HepG2 (cell line): Measurements from ENCODE around the gene RANBP2. TPM values are rescaled to one million over a fixed set of nuclear protein-coding genes. Genes with fewer than 3 reads are reported as not detected.
A peak's percentile ranks its signal among the peaks of the same experiment; 100 is the strongest.

Source experiments
- HOXD1 ChIP-seq: sonication (generic); formaldehyde crosslinking; IDR thresholded peaks from 2 replicates; pipeline ENCODE4 v1.5.0; 2020; ENCODE audit warnings: missing genetic modification reagents
- ISL2 ChIP-seq: sonication (generic); formaldehyde crosslinking; IDR thresholded peaks from 2 replicates; pipeline ENCODE4 v1.5.0; 2020; ENCODE audit warnings: missing genetic modification reagents
- JUN ChIP-seq: sonication (generic); formaldehyde crosslinking; IDR thresholded peaks from 2 replicates; pipeline ENCODE4 v1.4.0; 2020; ENCODE audit warnings: mild to moderate bottlenecking, missing genetic modification reagents
- MYC ChIP-seq: sonication (generic); formaldehyde crosslinking; IDR thresholded peaks from 2 replicates; pipeline ENCODE4 v1.9.0; 2021; ENCODE audit warnings: missing genetic modification reagents, borderline replicate concordance
- NFATC3 ChIP-seq: sonication (generic); formaldehyde crosslinking; IDR thresholded peaks from 2 replicates; pipeline ENCODE4 v1.5.1; 2020; ENCODE audit warnings: mild to moderate bottlenecking, missing genetic modification reagents
- NFIC ChIP-seq: IDR thresholded peaks from 2 replicates; pipeline ENCODE4 v1.6.1; 2012; ENCODE audit warnings: mild to moderate bottlenecking, low read length, inconsistent platforms
- NFYB ChIP-seq: sonication (generic); formaldehyde crosslinking; IDR thresholded peaks from 2 replicates; pipeline ENCODE4 v1.4.0; 2020; ENCODE audit warnings: missing genetic modification reagents
- NR1H2 ChIP-seq: sonication (generic); formaldehyde crosslinking; IDR thresholded peaks from 2 replicates; pipeline ENCODE4 v1.8.1; 2022; ENCODE audit warnings: low read depth, missing genetic modification reagents, borderline replicate concordance
- NRL ChIP-seq: sonication (generic); formaldehyde crosslinking; IDR thresholded peaks from 2 replicates; pipeline ENCODE4 v1.5.0; 2020; ENCODE audit warnings: missing genetic modification reagents, mild to moderate bottlenecking, moderate library complexity, borderline replicate concordance
- PTBP1 ChIP-seq: fragments of 200-400 bp; formaldehyde crosslinking; IDR thresholded peaks from 2 replicates; pipeline ENCODE4 v1.6.1; 2018; ENCODE audit warnings: low read length, low read depth; ENCODE audit not compliant: poor library complexity, severe bottlenecking
- SAP130 ChIP-seq: IDR thresholded peaks from 2 replicates; pipeline ENCODE4 v1.6.1; 2016; ENCODE audit warnings: low read depth
- SIN3B ChIP-seq: fragments of 150-350 bp; IDR thresholded peaks from 2 replicates; pipeline ENCODE4 v1.6.1; 2014; ENCODE audit warnings: low read length
- STAG1 ChIP-seq: sonication (generic); formaldehyde crosslinking; IDR thresholded peaks from 2 replicates; pipeline ENCODE4 v1.4.0; 2020; ENCODE audit warnings: missing genetic modification reagents
- ZNF3 ChIP-seq: IDR thresholded peaks from 2 replicates; pipeline ENCODE4 v1.7.0; 2017; ENCODE audit warnings: inconsistent platforms
- ZNF788 ChIP-seq: sonication (generic); formaldehyde crosslinking; IDR thresholded peaks from 2 replicates; pipeline ENCODE4 v1.5.0; 2020; ENCODE audit warnings: mild to moderate bottlenecking, missing genetic modification reagents, borderline replicate concordance
- ZSCAN31 ChIP-seq: sonication (generic); formaldehyde crosslinking; IDR thresholded peaks from 2 replicates; pipeline ENCODE4 v1.5.0; 2020; ENCODE audit warnings: low read depth, mild to moderate bottlenecking, missing genetic modification reagents
- ZSCAN9 ChIP-seq: IDR thresholded peaks from 2 replicates; pipeline ENCODE4 v1.6.1; 2016; ENCODE audit warnings: borderline replicate concordance
- polyA plus RNA-seq, 8 experiments: library from polyadenylated mRNA; depleted of rRNA in 3 of 8; stranded (reverse) in 7 of 8; unstranded in 1 of 8; fragments of >200 nt; fragmentation: Illumina TruSeq in 4 of 8; extraction: Trizol in 4 of 8; gene quantifications; 2 replicates each; pipeline versions ENCODE4 v1.2.1 to v1.2.3, GENCODE V29; 2011 to 2016; ENCODE audit warnings: low read depth in 4 of 8, missing spikeins in 1 of 8, mixed read lengths in 1 of 8; ENCODE audit not compliant: insufficient read depth in 1 of 8
- total RNA-seq, 5 experiments: library from RNA; depleted of rRNA; stranded (reverse); fragments of >200 nt; fragmentation: Illumina TruSeq; extraction: Trizol; gene quantifications; 2 replicates each; pipeline ENCODE4 v1.2.3, GENCODE V29; 2016; ENCODE audit warnings: low read depth in 1 of 5
- TF ChIP-seq, protein P1 (sequence below): sonication (generic); formaldehyde crosslinking; IDR thresholded peaks from 2 replicates; pipeline ENCODE4 v1.4.0; 2020; ENCODE audit warnings: missing genetic modification reagents
- TF ChIP-seq, protein P2 (sequence below): IDR thresholded peaks from 2 replicates; pipeline ENCODE4 v1.6.1; 2016; ENCODE audit warnings: missing compliant biosample characterization, missing genetic modification reagents, borderline replicate concordance
- TF ChIP-seq, protein P3 (sequence below): sonication (generic); formaldehyde crosslinking; IDR thresholded peaks from 2 replicates; pipeline ENCODE4 v1.9.0; 2021; ENCODE audit warnings: missing genetic modification reagents, borderline replicate concordance
- TF ChIP-seq, protein P4 (sequence below): sonication (generic); formaldehyde crosslinking; IDR thresholded peaks from 2 replicates; pipeline ENCODE4 v1.5.0; 2020; ENCODE audit warnings: mild to moderate bottlenecking, missing genetic modification reagents, borderline replicate concordance

RANBP2 gene
- total and polyA plus RNA-seq, 2 of the 13 experiments (the other 11 are each of a cell fraction or from before 2014, with no cell fraction given) = 12.2 to 87.0 TPM

DNA sequence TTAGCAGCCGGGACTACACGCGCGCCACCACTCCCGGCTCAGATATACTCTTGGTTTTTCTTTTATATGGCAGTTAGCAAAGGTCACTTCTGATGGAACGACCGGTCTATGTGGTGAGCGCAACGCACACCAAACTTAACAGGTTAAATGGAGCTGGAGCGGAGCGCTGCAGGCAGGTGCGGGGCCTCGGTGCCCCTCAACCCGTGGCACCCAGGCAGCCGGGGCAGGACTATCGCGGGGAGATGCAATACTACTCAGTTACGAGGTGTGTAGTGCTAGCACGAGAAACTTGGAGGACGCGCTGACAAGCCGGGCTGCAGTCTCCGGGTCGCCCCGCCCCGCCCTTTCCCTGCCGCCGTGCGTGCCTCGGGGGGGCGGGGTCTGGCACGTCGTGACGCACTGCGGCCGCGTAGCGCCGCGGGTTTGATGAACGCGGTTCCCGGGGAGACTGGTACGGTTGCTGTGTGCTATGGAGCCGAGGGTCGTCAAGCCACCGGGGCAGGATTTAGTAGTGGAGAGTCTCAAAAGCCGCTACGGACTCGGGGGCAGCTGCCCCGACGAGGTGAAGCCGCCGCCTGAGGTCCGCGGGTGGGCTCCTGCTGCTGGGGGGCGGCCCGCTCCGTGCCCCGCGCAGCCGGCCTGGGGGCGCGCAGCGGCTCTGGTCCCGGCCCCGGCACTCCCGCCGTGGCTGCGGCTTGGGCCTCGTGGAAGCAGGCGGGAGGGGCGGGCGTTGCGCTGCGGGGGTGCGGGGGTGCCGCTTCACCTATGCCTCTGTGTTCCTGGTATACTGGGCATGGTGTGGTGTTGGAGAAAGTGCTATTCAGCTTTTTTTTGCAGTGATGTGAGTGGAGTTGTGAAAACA lies 67.3 kb downstream of the RANBP2 start, which contains the start of gene CCDC138 (continued):
- TF ChIP-seq, protein P1, sequence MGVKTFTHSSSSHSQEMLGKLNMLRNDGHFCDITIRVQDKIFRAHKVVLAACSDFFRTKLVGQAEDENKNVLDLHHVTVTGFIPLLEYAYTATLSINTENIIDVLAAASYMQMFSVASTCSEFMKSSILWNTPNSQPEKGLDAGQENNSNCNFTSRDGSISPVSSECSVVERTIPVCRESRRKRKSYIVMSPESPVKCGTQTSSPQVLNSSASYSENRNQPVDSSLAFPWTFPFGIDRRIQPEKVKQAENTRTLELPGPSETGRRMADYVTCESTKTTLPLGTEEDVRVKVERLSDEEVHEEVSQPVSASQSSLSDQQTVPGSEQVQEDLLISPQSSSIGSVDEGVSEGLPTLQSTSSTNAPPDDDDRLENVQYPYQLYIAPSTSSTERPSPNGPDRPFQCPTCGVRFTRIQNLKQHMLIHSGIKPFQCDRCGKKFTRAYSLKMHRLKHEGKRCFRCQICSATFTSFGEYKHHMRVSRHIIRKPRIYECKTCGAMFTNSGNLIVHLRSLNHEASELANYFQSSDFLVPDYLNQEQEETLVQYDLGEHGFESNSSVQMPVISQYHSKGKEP (CRISPR knock-in tag) = no peak
- TF ChIP-seq, protein P2, sequence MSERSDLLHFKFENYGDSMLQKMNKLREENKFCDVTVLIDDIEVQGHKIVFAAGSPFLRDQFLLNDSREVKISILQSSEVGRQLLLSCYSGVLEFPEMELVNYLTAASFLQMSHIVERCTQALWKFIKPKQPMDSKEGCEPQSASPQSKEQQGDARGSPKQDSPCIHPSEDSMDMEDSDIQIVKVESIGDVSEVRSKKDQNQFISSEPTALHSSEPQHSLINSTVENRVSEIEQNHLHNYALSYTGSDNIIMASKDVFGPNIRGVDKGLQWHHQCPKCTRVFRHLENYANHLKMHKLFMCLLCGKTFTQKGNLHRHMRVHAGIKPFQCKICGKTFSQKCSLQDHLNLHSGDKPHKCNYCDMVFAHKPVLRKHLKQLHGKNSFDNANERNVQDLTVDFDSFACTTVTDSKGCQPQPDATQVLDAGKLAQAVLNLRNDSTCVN = no peak; the same call in 1 of the 2 replicates
- TF ChIP-seq, protein P3, sequence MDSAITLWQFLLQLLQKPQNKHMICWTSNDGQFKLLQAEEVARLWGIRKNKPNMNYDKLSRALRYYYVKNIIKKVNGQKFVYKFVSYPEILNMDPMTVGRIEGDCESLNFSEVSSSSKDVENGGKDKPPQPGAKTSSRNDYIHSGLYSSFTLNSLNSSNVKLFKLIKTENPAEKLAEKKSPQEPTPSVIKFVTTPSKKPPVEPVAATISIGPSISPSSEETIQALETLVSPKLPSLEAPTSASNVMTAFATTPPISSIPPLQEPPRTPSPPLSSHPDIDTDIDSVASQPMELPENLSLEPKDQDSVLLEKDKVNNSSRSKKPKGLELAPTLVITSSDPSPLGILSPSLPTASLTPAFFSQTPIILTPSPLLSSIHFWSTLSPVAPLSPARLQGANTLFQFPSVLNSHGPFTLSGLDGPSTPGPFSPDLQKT (CRISPR knock-in tag) = no peak
- TF ChIP-seq HOXD1 (CRISPR knock-in tag) (no peak; the same call in 1 of the 2 replicates), NFIC (no peak), NRL (CRISPR knock-in tag) (peak; percentile 84; the same call in 1 of the 2 replicates), MYC (CRISPR knock-in tag) (peak; percentile 89), ZSCAN31 (CRISPR knock-in tag) (peak; percentile 91; the same call in 1 of the 2 replicates), NR1H2 (CRISPR knock-in tag) (no peak), NFATC3 (CRISPR knock-in tag) (0 out of 2 replicates have a peak, but pooled peaks have one; percentile 35), SAP130 (CRISPR knock-in tag) (peak; percentile 97), PTBP1 (peak; percentile 75), SIN3B (no peak), ZSCAN9 (CRISPR knock-in tag) (peak; percentile 86; the same call in 1 of the 2 replicates), JUN (no peak), NFYB (CRISPR knock-in tag) (peak; percentile 26; the same call in 1 of the 2 replicates), ZNF3 (CRISPR knock-in tag) (no peak), ISL2 (CRISPR knock-in tag) (0 out of 2 replicates have a peak, but pooled peaks have one; percentile 52), ZNF788 (CRISPR knock-in tag) (peak; percentile 91), STAG1 (CRISPR knock-in tag) (peak; percentile 31)
- TF ChIP-seq, protein P4, sequence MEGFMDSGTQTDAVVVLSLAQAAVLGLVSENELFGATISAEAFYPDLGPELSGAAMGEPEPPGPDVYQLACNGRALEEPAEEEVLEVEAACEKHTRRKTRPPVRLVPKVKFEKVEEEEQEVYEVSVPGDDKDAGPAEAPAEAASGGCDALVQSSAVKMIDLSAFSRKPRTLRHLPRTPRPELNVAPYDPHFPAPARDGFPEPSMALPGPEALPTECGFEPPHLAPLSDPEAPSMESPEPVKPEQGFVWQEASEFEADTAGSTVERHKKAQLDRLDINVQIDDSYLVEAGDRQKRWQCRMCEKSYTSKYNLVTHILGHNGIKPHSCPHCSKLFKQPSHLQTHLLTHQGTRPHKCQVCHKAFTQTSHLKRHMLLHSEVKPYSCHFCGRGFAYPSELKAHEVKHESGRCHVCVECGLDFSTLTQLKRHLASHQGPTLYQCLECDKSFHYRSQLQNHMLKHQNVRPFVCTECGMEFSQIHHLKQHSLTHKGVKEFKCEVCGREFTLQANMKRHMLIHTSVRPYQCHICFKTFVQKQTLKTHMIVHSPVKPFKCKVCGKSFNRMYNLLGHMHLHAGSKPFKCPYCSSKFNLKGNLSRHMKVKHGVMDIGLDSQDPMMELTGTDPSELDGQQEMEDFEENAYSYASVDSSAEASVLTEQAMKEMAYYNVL (CRISPR knock-in tag) = peak; percentile 79; the same call in 1 of the 2 replicates
